T-cell (primary cell): ENCODE data around the gene CD74. TPM values are rescaled to one million over a fixed set of nuclear protein-coding genes. Genes with fewer than 3 reads are reported as not detected.

Source experiments
- ATAC-seq, 4 experiments: fragments of 200-7000 bp in 3 of 4; fragments of 150-1000 bp in 1 of 4; cut with Tn5 transposase; replicated peaks in 1 of 4; 1 replicate in 3 of 4; 2 replicates in 1 of 4; pipeline ENCODE4 v1.10.0; 2021; ENCODE audit warnings: moderate library complexity in 3 of 4, mild to moderate bottlenecking in 2 of 4, moderate number of reproducible peaks in 1 of 4
- CTCF ChIA-PET, 2 donors: fragments of 300-600 bp; sonication (Branson Sonifier 250); formaldehyde crosslinking; loops; one replicate each; lab custom pipeline; 2022; ENCODE audit warnings: antibody characterized with exemption in 2 of 2; lab: Charles Lee
- POLR2A ChIA-PET, 2 donors: fragments of 300-600 bp; sonication (Branson Sonifier 250); formaldehyde crosslinking; loops; one replicate each; lab custom pipeline; 2022; ENCODE audit warnings: antibody characterized with exemption in 2 of 2; lab: Charles Lee
- DNase-seq, 35 experiments: peaks; one replicate each; pipeline versions ENCODE4 v3.0.0 to v3.0.0-alpha.2; 2013 to 2023
- H3K27ac ChIP-seq: one replicate; pipeline ENCODE4 v1.5.1; 2013; ENCODE audit warnings: low read length
- H3K27me3 ChIP-seq, 2 experiments: replicated peaks in 1 of 2; 1 replicate in 1 of 2; 2 replicates in 1 of 2; pipeline versions ENCODE4 v1.6.1 to v1.7.0; 2013; ENCODE audit warnings: low read length in 1 of 2, mixed read lengths in 1 of 2; ENCODE audit not compliant: control insufficient read depth in 2 of 2, insufficient read depth in 2 of 2; ENCODE audit errors: extremely low read depth in 1 of 2
- H3K36me3 ChIP-seq, 2 donors: 1 replicate in 1 of 2; 2 replicates in 1 of 2; pipeline versions ENCODE4 v1.6.1 to v1.7.0; 2013; ENCODE audit warnings: low read length in 1 of 2; ENCODE audit not compliant: control insufficient read depth in 2 of 2, insufficient read depth in 1 of 2; ENCODE audit errors: extremely low read depth in 1 of 2
- H3K4me1 ChIP-seq, 2 experiments: 1 replicate in 1 of 2; 2 replicates in 1 of 2; pipeline versions ENCODE4 v1.6.1 to v1.7.0; 2013; ENCODE audit warnings: low read length in 2 of 2, mixed read lengths in 1 of 2; ENCODE audit not compliant: insufficient read depth in 2 of 2, control insufficient read depth in 1 of 2; ENCODE audit errors: extremely low read depth in 1 of 2
- H3K4me3 ChIP-seq, 2 donors: 1 replicate in 1 of 2; 2 replicates in 1 of 2; pipeline versions ENCODE4 v1.5.1 to v1.7.0; 2013; ENCODE audit warnings: mild to moderate bottlenecking in 2 of 2, low read length in 1 of 2, moderate library complexity in 1 of 2; ENCODE audit not compliant: control insufficient read depth in 1 of 2; ENCODE audit errors: extremely low read depth in 1 of 2
- H3K9me3 ChIP-seq: 2 replicates; pipeline ENCODE4 v1.7.0; 2013
- H3K27ac Mint-ChIP-seq, 2 donors: one replicate each; pipeline ENCODE4 v1.8.0; 2020 to 2021; ENCODE audit warnings: mild to moderate bottlenecking in 2 of 2, mixed read lengths in 2 of 2
- H3K27me3 Mint-ChIP-seq, 2 donors: one replicate each; pipeline ENCODE4 v1.8.0; 2021 to 2022; ENCODE audit warnings: mixed read lengths in 2 of 2
- H3K36me3 Mint-ChIP-seq: one replicate; pipeline ENCODE4 v1.8.0; 2021; ENCODE audit warnings: mixed read lengths
- H3K4me1 Mint-ChIP-seq, 3 donors: one replicate each; pipeline ENCODE4 v1.8.0; 2020 to 2022; ENCODE audit warnings: mixed read lengths in 3 of 3, mild to moderate bottlenecking in 1 of 3
- H3K4me3 Mint-ChIP-seq, 3 donors: one replicate each; pipeline ENCODE4 v1.8.0; 2020 to 2022; ENCODE audit warnings: mild to moderate bottlenecking in 3 of 3, mixed read lengths in 3 of 3, moderate library complexity in 3 of 3
- H3K9me3 Mint-ChIP-seq, 3 donors: one replicate each; pipeline ENCODE4 v1.8.0; 2020 to 2022; ENCODE audit warnings: mixed read lengths in 3 of 3
- WGBS: methylation state at CpG from one replicate; pipeline ENCODE4 v1.1.5; 2013; ENCODE audit warnings: missing lambda C conversion rate; ENCODE audit not compliant: insufficient coverage; 5-methylcytosine and 5-hydroxymethylcytosine counted together
- total RNA-seq, 35 experiments: library from RNA in 6 of 35; stranded (reverse) in 6 of 35; fragments of 120-200 nt in 1 of 35; gene quantifications; one replicate each; pipeline versions ENCODE4 v1.2.1 to v1.2.4 and lab custom pipeline; 2013 to 2026

Gene CD74
- total RNA-seq, 5 donors from 2014 or later (not counting 1 experiment from before 2014, with no cell fraction given): 201 to 512 (median 406) TPM

- H3K9me3 Mint-ChIP-seq: no peaks in the 10 kb centered on the region
Measured at GRCh38 chr5:150372639-150373038, 40.1 kb downstream of the CD74 start.

GRCh38 chr5:150368526-150368925 is 44.2 kb downstream of the CD74 start:
- no peaks in the 10 kb centered on the region for H3K4me1 ChIP-seq
- no peaks in the 10 kb centered on the region for H3K27me3 ChIP-seq
- ChIA-PET POLR2A (no interaction called here), CTCF (no interaction called here)
- Mint-ChIP-seq H3K4me1 (peaks cover 0 to 6% (median 0%) of the 10 kb centered on the region in 3 donors), H3K9me3 (no peaks in the 10 kb centered on the region), H3K36me3 (peaks cover 64% of the 10 kb centered on the region), H3K27me3 (no peaks in the 10 kb centered on the region), H3K27ac (no peak overlapping the region), H3K4me3 (no peak overlapping the region)
- no peak overlapping the region for H3K27ac ChIP-seq
- H3K4me3 ChIP-seq: no peak overlapping the region
- ATAC-seq (no peak), DNase-seq (no peak)
- WGBS: 96% methylated on average over 4 of the region's 4 CpGs
- no peaks in the 10 kb centered on the region for H3K9me3 ChIP-seq
- H3K36me3 ChIP-seq: peaks cover 31 to 91% of the 10 kb centered on the region in 2 donors

More at GRCh38 chr5:150372639-150373038, 40.1 kb downstream of the CD74 start:
- CTCF ChIA-PET: no interaction called here
- no peak overlapping the region for H3K4me3 ChIP-seq
- POLR2A ChIA-PET: no interaction called here
- Mint-ChIP-seq H3K27ac (no peak overlapping the region), H3K4me1 (peaks cover 0 to 10% (median 6%) of the 10 kb centered on the region in 3 donors), H3K27me3 (no peaks in the 10 kb centered on the region), H3K4me3 (no peak overlapping the region), H3K36me3 (peaks cover 62% of the 10 kb centered on the region)
- no peak for ATAC-seq
- H3K27me3 ChIP-seq: no peaks in the 10 kb centered on the region
- H3K9me3 ChIP-seq: no peaks in the 10 kb centered on the region
- 87% methylated on average over 3 of the region's 6 CpGs for WGBS
- H3K36me3 ChIP-seq: peaks cover 54 to 99% of the 10 kb centered on the region in 2 donors
- no peak overlapping the region for H3K27ac ChIP-seq
- peaks cover 0 to 31% of the 10 kb centered on the region in 2 experiments for H3K4me1 ChIP-seq
- DNase-seq: no peak

- Mint-ChIP-seq H3K4me3 (no peak overlapping the region), H3K27ac (no peak overlapping the region), H3K4me1 (peaks cover 28 to 45% (median 34%) of the 10 kb centered on the region in 3 donors), H3K27me3 (no peaks in the 10 kb centered on the region), H3K36me3 (peaks cover 57% of the 10 kb centered on the region), H3K9me3 (no peaks in the 10 kb centered on the region)
- Histone ChIP-seq H3K27ac (no peak overlapping the region), H3K9me3 (no peaks in the 10 kb centered on the region), H3K36me3 (peaks cover 16 to 87% of the 10 kb centered on the region in 2 donors), H3K4me1 (peaks cover 2 to 15% of the 10 kb centered on the region in 2 experiments), H3K4me3 (no peak overlapping the region), H3K27me3 (no peaks in the 10 kb centered on the region)
- DNase-seq (no peak), ATAC-seq (no peak)
- 92% methylated on average over 5 of the region's 9 CpGs for WGBS
- ChIA-PET POLR2A (no interaction called here), CTCF (interaction anchor here (0.6 to 0.9 kb wide), 2 partner anchors 72 to 483 kb away, joined by 3 read pairs; no protein-coding TSS in a partner anchor)
Measured at GRCh38 chr5:150364004-150364403, 48.7 kb downstream of the CD74 start.

GRCh38 chr5:150363185-150363584 is 49.5 kb downstream of the CD74 start:
- ATAC-seq (no peak), DNase-seq (no peak)
- Histone ChIP-seq H3K4me3 (no peak overlapping the region), H3K4me1 (peaks cover 2 to 24% of the 10 kb centered on the region in 2 experiments), H3K27me3 (no peaks in the 10 kb centered on the region), H3K9me3 (no peaks in the 10 kb centered on the region), H3K27ac (no peak overlapping the region), H3K36me3 (peaks cover 11 to 78% of the 10 kb centered on the region in 2 donors)
- POLR2A ChIA-PET: interaction anchor here in 1 of 2 donors (0.6 kb wide), 1 partner anchor 124 kb away, joined by 9 read pairs; no protein-coding TSS in a partner anchor
- peak overlapping the region in 1 of 2 donors; percentile 3 for H3K27ac Mint-ChIP-seq
- peaks cover 36 to 53% (median 42%) of the 10 kb centered on the region in 3 donors for H3K4me1 Mint-ChIP-seq
- H3K9me3 Mint-ChIP-seq: no peaks in the 10 kb centered on the region
- H3K36me3 Mint-ChIP-seq: peaks cover 56% of the 10 kb centered on the region
- H3K4me3 Mint-ChIP-seq: no peak overlapping the region
- WGBS: 88% methylated on average over 1 of the region's 2 CpGs
- no peaks in the 10 kb centered on the region for H3K27me3 Mint-ChIP-seq
- CTCF ChIA-PET: no interaction called here

GRCh38 chr5:150361301-150361700 is 51.4 kb downstream of the CD74 start:
- H3K9me3 ChIP-seq: no peaks in the 10 kb centered on the region
- H3K27ac ChIP-seq: no peak overlapping the region
- peaks cover 11 to 66% of the 10 kb centered on the region in 2 donors for H3K36me3 ChIP-seq
- peaks cover 4 to 36% of the 10 kb centered on the region in 2 experiments for H3K4me1 ChIP-seq
- Mint-ChIP-seq H3K4me3 (no peak overlapping the region), H3K36me3 (peaks cover 47% of the 10 kb centered on the region), H3K27ac (no peak overlapping the region), H3K9me3 (no peaks in the 10 kb centered on the region), H3K4me1 (peaks cover 43 to 65% (median 53%) of the 10 kb centered on the region in 3 donors), H3K27me3 (no peaks in the 10 kb centered on the region)
- H3K27me3 ChIP-seq: no peaks in the 10 kb centered on the region
- CTCF ChIA-PET: no interaction called here
- no peak overlapping the region for H3K4me3 ChIP-seq
- WGBS: 86% methylated on average over 1 of the region's 1 CpG
- POLR2A ChIA-PET: no interaction called here
- DNase-seq (no peak), ATAC-seq (no peak)

- peaks cover 30% of the 10 kb centered on the region for H3K36me3 Mint-ChIP-seq
- H3K27ac Mint-ChIP-seq: peak overlapping the region; percentile 33 to 53
- DNase-seq (peak in 1 of 35 experiments; percentile 17), ATAC-seq (no peak)
- WGBS: 62% methylated on average over 18 of the region's 23 CpGs
- ChIA-PET CTCF (interaction anchor here (0.5 to 0.6 kb wide), 2 partner anchors 7 to 37 kb away, joined by 3 to 6 read pairs; no protein-coding TSS in a partner anchor), POLR2A (interaction anchor here in 1 of 2 donors (0.6 kb wide), 1 partner anchor 120 kb away, joined by 3 read pairs; no protein-coding TSS in a partner anchor)
- Histone ChIP-seq H3K9me3 (no peaks in the 10 kb centered on the region), H3K4me1 (peaks cover 4 to 36% of the 10 kb centered on the region in 2 experiments), H3K36me3 (peaks cover 8 to 40% of the 10 kb centered on the region in 2 donors), H3K27me3 (peaks cover 0 to 2% of the 10 kb centered on the region in 2 experiments), H3K27ac (peak overlapping the region; percentile 28), H3K4me3 (peak overlapping the region; percentile 54 to 71)
- no peaks in the 10 kb centered on the region for H3K27me3 Mint-ChIP-seq
- peaks cover 44 to 58% (median 53%) of the 10 kb centered on the region in 3 donors for H3K4me1 Mint-ChIP-seq
- H3K9me3 Mint-ChIP-seq: no peaks in the 10 kb centered on the region
- H3K4me3 Mint-ChIP-seq: peak overlapping the region; percentile 85 to 88 (median 86)
Measured at GRCh38 chr5:150358261-150359095, 54.2 kb downstream of the CD74 start.
